OCI-LY7 (cell line): ENCODE measurements around the gene PODNL1. TPM values are rescaled to one million over a fixed set of nuclear protein-coding genes. Genes with fewer than 3 reads are reported as not detected.

Experiments
- BruUV-seq: library from RNA; stranded (reverse); fragments of 400-500 nt; replicated peaks from 2 replicates; lab custom pipeline; 2021; lab: Mats Ljungman, UMichigan
- CTCF ChIA-PET: fragments of 300-600 bp; sonication (Branson Sonifier 250); formaldehyde crosslinking; loops from one replicate; lab custom pipeline; 2022; ENCODE audit warnings: antibody characterized with exemption; ENCODE audit not compliant: unreplicated experiment; lab: Charles Lee
- POLR2A ChIA-PET: fragments of 300-600 bp; sonication (Branson Sonifier 250); formaldehyde crosslinking; loops from one replicate; lab custom pipeline; 2022; ENCODE audit warnings: antibody characterized with exemption; lab: Charles Lee
- DNase-seq: peaks from one replicate; pipeline ENCODE4 v3.0.0-alpha.2; 2015; ENCODE audit warnings: low spot score
- H2AFZ ChIP-seq: fragments of 200-600 bp; sonication (generic), shearing (Covaris generic); 2 replicates; pipeline ENCODE4 v1.6.1; 2014; ENCODE audit warnings: mild to moderate bottlenecking, antibody characterized with exemption, low read length, moderate library complexity
- H3K27ac ChIP-seq: fragments of 200-600 bp; sonication (generic); 2 replicates; pipeline ENCODE4 v1.5.1; 2014; ENCODE audit warnings: mixed run types, low read depth, mild to moderate bottlenecking, moderate library complexity, low read length, inconsistent platforms; ENCODE audit not compliant: poor library complexity, severe bottlenecking
- H3K36me3 ChIP-seq: fragments of 200-600 bp; sonication (generic); 2 replicates; pipeline ENCODE4 v1.6.1; 2014; ENCODE audit warnings: mild to moderate bottlenecking, antibody characterized with exemption, low read length, moderate library complexity, mixed read lengths; ENCODE audit not compliant: insufficient read depth
- H3K4me1 ChIP-seq: fragments of 200-600 bp; sonication (generic); 2 replicates; pipeline ENCODE4 v1.5.1; 2014; ENCODE audit warnings: mild to moderate bottlenecking, low read length; ENCODE audit not compliant: insufficient read depth, poor library complexity, severe bottlenecking
- H3K4me2 ChIP-seq: fragments of 200-600 bp; sonication (generic); 2 replicates; pipeline ENCODE4 v1.6.1; 2014; ENCODE audit warnings: mild to moderate bottlenecking, low read length
- H3K4me3 ChIP-seq: fragments of 200-600 bp; sonication (generic); 2 replicates; pipeline ENCODE4 v1.5.1; 2014; ENCODE audit warnings: mild to moderate bottlenecking, low read depth, low read length; ENCODE audit not compliant: poor library complexity, severe bottlenecking
- H3K79me2 ChIP-seq: fragments of 200-600 bp; sonication (generic); 2 replicates; pipeline ENCODE4 v1.6.1; 2016; ENCODE audit warnings: low read depth, mild to moderate bottlenecking, low read length, moderate library complexity, mixed read lengths; ENCODE audit not compliant: insufficient read depth
- H3K9me2 ChIP-seq: fragments of 200-600 bp; sonication (generic); 2 replicates; pipeline ENCODE4 v1.6.1; 2016; ENCODE audit warnings: mild to moderate bottlenecking, low read length, mixed read lengths; ENCODE audit not compliant: insufficient read depth
- H3K9me3 ChIP-seq: fragments of 200-600 bp; sonication (generic); 2 replicates; pipeline ENCODE4 v1.6.1; 2014; ENCODE audit warnings: mild to moderate bottlenecking, mixed run types, low read length, mixed read lengths
- H4K20me1 ChIP-seq: fragments of 200-600 bp; sonication (generic); 2 replicates; pipeline ENCODE4 v1.6.1; 2014; ENCODE audit warnings: mild to moderate bottlenecking, antibody characterized with exemption, low read length, moderate library complexity, mixed read lengths; ENCODE audit not compliant: insufficient read depth
- CTCF ChIP-seq: fragments of 200-600 bp; sonication (generic); conservative IDR thresholded peaks from 2 replicates; pipeline ENCODE4 v1.5.1; 2014; ENCODE audit warnings: mild to moderate bottlenecking, antibody characterized with exemption, low read length, moderate library complexity, mixed read lengths
- EZH2phosphoT487 ChIP-seq: fragments of 200-600 bp; sonication (generic); IDR thresholded peaks from 2 replicates; pipeline ENCODE4 v1.6.1; 2018; ENCODE audit warnings: low read depth, borderline replicate concordance, mild to moderate bottlenecking, mixed run types, antibody characterized with exemption, low read length, moderate library complexity, mixed read lengths
- intact Hi-C: fragments of 100-400 bp; cut with micrococcal nuclease; formaldehyde crosslinking; loops from one replicate; pipeline ENCODE4 v1.10.0; 2022; ENCODE audit not compliant: unreplicated experiment
- total RNA-seq, 2 experiments: library from RNA; depleted of rRNA in 1 of 2; stranded (reverse); fragments of >200 nt in 1 of 2; shearing (Covaris generic) in 1 of 2; gene quantifications; 2 replicates each; pipeline ENCODE4 v1.2.3, GENCODE V29; 2014 to 2022

The PODNL1 gene
- total RNA-seq, 2 experiments from 2014 or later: 0.16 TPM; not detected in 1

- no TSS peak for BruUV-seq
- H4K20me1 ChIP-seq: no peaks in the 10 kb centered on the region; the same call in 1 of the 2 replicates
- no peaks in the 10 kb centered on the region for H3K9me3 ChIP-seq
- intact Hi-C loops: no loop called here
- H3K4me2 ChIP-seq: no peak overlapping the region
- no peaks in the 10 kb centered on the region for H3K4me1 ChIP-seq
- no peaks in the 10 kb centered on the region for H3K79me2 ChIP-seq
- no peak for TF ChIP-seq CTCF
- no peak for TF ChIP-seq EZH2phosphoT487
- H3K27ac ChIP-seq: no peak overlapping the region
- CTCF ChIA-PET: no interaction called here
- no peaks in the 10 kb centered on the region for H3K9me2 ChIP-seq
- POLR2A ChIA-PET: interaction anchor here (0.5 kb wide), 1 partner anchor 13 kb away, joined by 3 read pairs; no protein-coding TSS in a partner anchor
- no peak for DNase-seq
- peaks cover 68% of the 10 kb centered on the region for H3K36me3 ChIP-seq
- H3K4me3 ChIP-seq: no peak overlapping the region
- no peak overlapping the region for H2AFZ ChIP-seq
Observed at GRCh38 chr19:13961826-13962698, 23.8 kb upstream of the PODNL1 start.

- H3K36me3 ChIP-seq: peaks cover 68% of the 10 kb centered on the region
- no peaks in the 10 kb centered on the region for H3K9me2 ChIP-seq
- H3K4me1 ChIP-seq: no peaks in the 10 kb centered on the region
- H3K4me3 ChIP-seq: no peak overlapping the region
- CTCF ChIA-PET: interaction anchor here (0.5 kb wide), 1 partner anchor 45 kb away, joined by 3 read pairs; the partner anchor contains the start of gene RFX1
- H2AFZ ChIP-seq: no peak overlapping the region
- no peak for TF ChIP-seq EZH2phosphoT487
- no peak for TF ChIP-seq CTCF
- POLR2A ChIA-PET: interaction anchor here (0.6 kb wide), 1 partner anchor 37 kb away, joined by 3 read pairs; no protein-coding TSS in a partner anchor
- no TSS peak for BruUV-seq
- intact Hi-C loops: no loop called here
- no peak overlapping the region for H3K27ac ChIP-seq
- H3K9me3 ChIP-seq: no peaks in the 10 kb centered on the region
- H3K79me2 ChIP-seq: no peaks in the 10 kb centered on the region
- H3K4me2 ChIP-seq: no peak overlapping the region
- no peaks in the 10 kb centered on the region for H4K20me1 ChIP-seq
- DNase-seq: no peak
Observed at GRCh38 chr19:13960863-13961784, 22.9 kb upstream of the PODNL1 start.
